H9 (cell line): ENCODE measurements around the gene SUPT5H. TPM values are rescaled to one million over a fixed set of nuclear protein-coding genes. Genes with fewer than 3 reads are reported as not detected.

Source experiments
- DNase-seq: peaks from one replicate; pipeline ENCODE4 v3.0.0-alpha.2; 2017
- H2AFZ ChIP-seq: one replicate; pipeline ENCODE4 v1.6.1; 2013; ENCODE audit warnings: mild to moderate bottlenecking, low read length, control low read depth, moderate library complexity
- H2AK5ac ChIP-seq: 2 replicates; pipeline ENCODE4 v1.6.1; 2013; ENCODE audit warnings: low read length, control low read depth, mixed read lengths; ENCODE audit not compliant: insufficient read length
- H2BK120ac ChIP-seq: one replicate; pipeline ENCODE4 v1.6.1; 2013; ENCODE audit warnings: low read depth, mild to moderate bottlenecking, low read length, control low read depth, inconsistent platforms; ENCODE audit not compliant: poor library complexity, severe bottlenecking
- H2BK12ac ChIP-seq: 2 replicates; pipeline ENCODE4 v1.6.1; 2013; ENCODE audit warnings: low read length, control low read depth, mixed read lengths, low read depth; ENCODE audit not compliant: insufficient read length
- H2BK15ac ChIP-seq: 2 replicates; pipeline ENCODE4 v1.6.1; 2013; ENCODE audit warnings: low read depth, low read length, control low read depth
- H2BK20ac ChIP-seq: one replicate; pipeline ENCODE4 v1.6.1; 2013; ENCODE audit warnings: low read depth, mild to moderate bottlenecking, low read length, control low read depth, inconsistent platforms; ENCODE audit not compliant: poor library complexity, severe bottlenecking
- H2BK5ac ChIP-seq: 2 replicates; pipeline ENCODE4 v1.6.1; 2013; ENCODE audit warnings: low read length, control low read depth, mixed read lengths; ENCODE audit not compliant: insufficient read length
- H3K14ac ChIP-seq: 2 replicates; pipeline ENCODE4 v1.6.1; 2013; ENCODE audit warnings: low read length, control low read depth; ENCODE audit not compliant: insufficient read depth
- H3K18ac ChIP-seq: 2 replicates; pipeline ENCODE4 v1.6.1; 2013; ENCODE audit warnings: low read depth, mild to moderate bottlenecking, mixed read lengths, low read length, control low read depth; ENCODE audit not compliant: insufficient read length
- H3K23ac ChIP-seq: 2 replicates; pipeline ENCODE4 v1.6.1; 2013; ENCODE audit warnings: low read length, control low read depth, mixed read lengths, low read depth; ENCODE audit not compliant: insufficient read length
- H3K23me2 ChIP-seq: 2 replicates; pipeline ENCODE4 v1.6.1; 2013; ENCODE audit warnings: low read depth, mild to moderate bottlenecking, mixed read lengths, low read length, control low read depth; ENCODE audit not compliant: insufficient read length, poor library complexity, severe bottlenecking
- H3K27ac ChIP-seq: 2 replicates; pipeline ENCODE4 v1.5.1; 2013; ENCODE audit warnings: low read length, control low read depth, mixed read lengths, low read depth; ENCODE audit not compliant: insufficient read length
- H3K27me3 ChIP-seq: 2 replicates; pipeline ENCODE4 v1.6.1; 2013; ENCODE audit warnings: low read length, control low read depth, inconsistent platforms; ENCODE audit not compliant: insufficient read depth
- H3K4ac ChIP-seq: 2 replicates; pipeline ENCODE4 v1.6.1; 2013; ENCODE audit warnings: low read depth, mild to moderate bottlenecking, control low read depth, inconsistent platforms, low read length, moderate library complexity
- H3K4me1 ChIP-seq: 2 replicates; pipeline ENCODE4 v1.6.1; 2013; ENCODE audit warnings: low read length, control low read depth, inconsistent platforms; ENCODE audit not compliant: insufficient read depth
- H3K4me2 ChIP-seq: 2 replicates; pipeline ENCODE4 v1.6.1; 2013; ENCODE audit warnings: low read length, control low read depth, mixed read lengths; ENCODE audit not compliant: insufficient read length, insufficient read depth
- H3K56ac ChIP-seq: 2 replicates; pipeline ENCODE4 v1.6.1; 2013; ENCODE audit warnings: low read depth, mild to moderate bottlenecking, mixed read lengths, low read length, control low read depth; ENCODE audit not compliant: insufficient read length
- H3K79me1 ChIP-seq: 2 replicates; pipeline ENCODE4 v1.6.1; 2013; ENCODE audit warnings: low read depth, mild to moderate bottlenecking, moderate library complexity, low read length, control low read depth, inconsistent platforms; ENCODE audit not compliant: insufficient read depth, poor library complexity, severe bottlenecking
- H3K79me2 ChIP-seq: 2 replicates; pipeline ENCODE4 v1.6.1; 2013; ENCODE audit warnings: low read length, control low read depth, inconsistent platforms; ENCODE audit not compliant: insufficient read depth
- H3K9ac ChIP-seq: 2 replicates; pipeline ENCODE4 v1.6.1; 2013; ENCODE audit warnings: low read length, control low read depth, mixed read lengths; ENCODE audit not compliant: insufficient read length; ENCODE audit errors: extremely low read depth
- H3K9me3 ChIP-seq: one replicate; pipeline ENCODE4 v1.6.1; 2013; ENCODE audit warnings: low read depth, low read length, inconsistent platforms; ENCODE audit not compliant: control insufficient read depth
- H3T11ph ChIP-seq: one replicate; pipeline ENCODE4 v1.6.1; 2013; ENCODE audit warnings: mild to moderate bottlenecking, low read length, control low read depth, inconsistent platforms
- H4K20me1 ChIP-seq: one replicate; pipeline ENCODE4 v1.6.1; 2013; ENCODE audit not compliant: control insufficient read depth, insufficient read length, insufficient read depth
- H4K5ac ChIP-seq: 2 replicates; pipeline ENCODE4 v1.6.1; 2013; ENCODE audit warnings: low read depth, mild to moderate bottlenecking, mixed read lengths, low read length, control low read depth; ENCODE audit not compliant: insufficient read length
- H4K8ac ChIP-seq: replicated peaks from 2 replicates; pipeline ENCODE4 v1.6.1; 2013; ENCODE audit warnings: low read length, control low read depth, mixed read lengths, low read depth; ENCODE audit not compliant: insufficient read length
- H4K91ac ChIP-seq: 2 replicates; pipeline ENCODE4 v1.6.1; 2013; ENCODE audit warnings: low read depth, mild to moderate bottlenecking, moderate library complexity, mixed read lengths, low read length, control low read depth; ENCODE audit not compliant: insufficient read length
- H3K27ac Mint-ChIP-seq, 3 experiments: 2 replicates in 2 of 3; 3 replicates in 1 of 3; pipeline ENCODE4 v1.8.0; 2020 to 2021; ENCODE audit warnings: mixed read lengths in 3 of 3, mild to moderate bottlenecking in 1 of 3, moderate library complexity in 1 of 3
- H3K27me3 Mint-ChIP-seq: 2 replicates; pipeline ENCODE4 v1.8.0; 2021; ENCODE audit warnings: low read depth, mild to moderate bottlenecking, moderate library complexity, mixed read lengths
- H3K36me3 Mint-ChIP-seq, 3 experiments: 2 replicates in 2 of 3; 3 replicates in 1 of 3; pipeline ENCODE4 v1.8.0; 2020 to 2021; ENCODE audit warnings: low read depth in 3 of 3, mixed read lengths in 3 of 3; ENCODE audit not compliant: insufficient read depth in 1 of 3
- H3K4me1 Mint-ChIP-seq, 2 experiments: 2 replicates each; pipeline ENCODE4 v1.8.0; 2020; ENCODE audit warnings: mixed read lengths in 2 of 2
- H3K4me3 Mint-ChIP-seq, 2 experiments: 2 replicates in 1 of 2; 3 replicates in 1 of 2; pipeline ENCODE4 v1.8.0; 2020 to 2021; ENCODE audit warnings: mild to moderate bottlenecking in 2 of 2, mixed read lengths in 2 of 2, moderate library complexity in 1 of 2
- H3K9me3 Mint-ChIP-seq, 2 experiments: 2 replicates in 1 of 2; 3 replicates in 1 of 2; pipeline ENCODE4 v1.8.0; 2020; ENCODE audit warnings: mild to moderate bottlenecking in 2 of 2, mixed read lengths in 2 of 2, moderate library complexity in 1 of 2
- CTCF ChIP-seq: fragments of 200-600 bp; sonication (generic); conservative IDR thresholded peaks from 3 replicates; pipeline ENCODE4 v1.8.0; 2021; ENCODE audit warnings: antibody characterized with exemption, mild to moderate bottlenecking
- WGBS: extraction: QIAGEN DNeasy Blood & Tissue Kit; methylation state at CpG from one replicate; pipeline ENCODE4 v1.1.7; 2013; ENCODE audit warnings: missing lambda C conversion rate, low lambda C conversion rate, mixed read lengths; ENCODE audit not compliant: insufficient read length; ENCODE audit errors: extremely low coverage; 5-methylcytosine and 5-hydroxymethylcytosine counted together
- total RNA-seq: library from RNA; stranded (reverse); gene quantifications from 2 replicates; pipeline ENCODE4 v1.2.1, GENCODE V29; 2021

Gene SUPT5H
- total RNA-seq, 1 experiment from 2014 or later = 145 TPM

- TF ChIP-seq CTCF = no peak
- Histone ChIP-seq H2BK15ac (no peak overlapping the region), H3K4me1 (no peaks in the 10 kb centered on the region), H3K27ac (no peak overlapping the region), H4K91ac (no peak overlapping the region), H3T11ph (no peak overlapping the region), H2AK5ac (no peak overlapping the region), H3K18ac (no peak overlapping the region), H3K56ac (no peak overlapping the region), H3K9ac (no peak overlapping the region), H3K4me2 (no peak overlapping the region), H4K8ac (no peak overlapping the region), H3K79me2 (no peaks in the 10 kb centered on the region), H2AFZ (no peak overlapping the region), H2BK120ac (no peak overlapping the region), H3K4ac (no peak overlapping the region), H3K9me3 (no peaks in the 10 kb centered on the region), H2BK5ac (no peak overlapping the region), H2BK20ac (no peak overlapping the region), H3K27me3 (no peaks in the 10 kb centered on the region), H3K23me2 (no peaks in the 10 kb centered on the region), H3K23ac (no peak overlapping the region), H2BK12ac (no peak overlapping the region), H3K14ac (no peak overlapping the region), H3K79me1 (no peaks in the 10 kb centered on the region), H4K5ac (no peak overlapping the region), H4K20me1 (no peaks in the 10 kb centered on the region)
- Mint-ChIP-seq H3K36me3 (peaks cover 53 to 85% (median 80%) of the 10 kb centered on the region in 3 experiments; a peak in 6 of 7 replicates), H3K27me3 (no peaks in the 10 kb centered on the region; the same call in 1 of the 2 replicates), H3K27ac (no peak overlapping the region), H3K4me1 (peaks cover 0 to 5% of the 10 kb centered on the region in 2 experiments; a peak in 1 of 4 replicates), H3K4me3 (no peak overlapping the region), H3K9me3 (no peaks in the 10 kb centered on the region; a peak in 1 of 5 replicates)
- DNase-seq = no peak
- WGBS = no CpG with 5 or more reads among the region's 8 CpGs
Observed at GRCh38 chr19:39471756-39472536, 26.6 kb downstream of the SUPT5H start.
